SK-N-SH (cell line): ENCODE measurements around the gene MXI1.

Source experiments
- ELF1 ChIP-seq: IDR thresholded peaks from 2 replicates; pipeline ENCODE4 v1.4.0; 2012
- EP300 ChIP-seq, 2 experiments: IDR thresholded peaks; 2 replicates each; pipeline versions ENCODE4 v1.4.0 to v1.6.1; 2012; ENCODE audit warnings: borderline replicate concordance in 1 of 2, low read depth in 1 of 2, low read length in 1 of 2
- EZH2phosphoT487 ChIP-seq: fragments of 200-600 bp; sonication (generic); IDR thresholded peaks from 2 replicates; pipeline ENCODE4 v1.6.1; 2017; ENCODE audit warnings: low read depth, mixed run types, mild to moderate bottlenecking, antibody characterized with exemption, moderate library complexity, borderline replicate concordance
- FOXJ3 ChIP-seq: sonication (generic); formaldehyde crosslinking; IDR thresholded peaks from 2 replicates; pipeline ENCODE4 v1.5.1; 2020; ENCODE audit warnings: mild to moderate bottlenecking, missing genetic modification reagents
- GABPA ChIP-seq: IDR thresholded peaks from 2 replicates; pipeline ENCODE4 v1.4.0; 2012; ENCODE audit warnings: low read depth, mild to moderate bottlenecking
- GATA2 ChIP-seq: sonication (generic); formaldehyde crosslinking; IDR thresholded peaks from 2 replicates; pipeline ENCODE4 v1.5.0; 2020; ENCODE audit warnings: mild to moderate bottlenecking, missing genetic modification reagents
- POLR2AphosphoS5 ChIP-seq: IDR thresholded peaks from 2 replicates; pipeline ENCODE4 v1.6.1; 2012; ENCODE audit warnings: low read depth, low read length
- RAD21 ChIP-seq: IDR thresholded peaks from 2 replicates; pipeline ENCODE4 v1.6.1; 2012; ENCODE audit warnings: mild to moderate bottlenecking, low read length
- REST ChIP-seq: IDR thresholded peaks from 2 replicates; pipeline ENCODE4 v1.6.1; 2012; ENCODE audit warnings: mild to moderate bottlenecking, low read depth, low read length, moderate library complexity
- USF2 ChIP-seq: fragments of 150-350 bp; IDR thresholded peaks from 2 replicates; pipeline ENCODE4 v1.6.1; 2017; ENCODE audit warnings: antibody characterized with exemption, low read length, low read depth, borderline replicate concordance
- ZBTB33 ChIP-seq: IDR thresholded peaks from 2 replicates; pipeline ENCODE4 v1.4.0; 2012; ENCODE audit warnings: low read depth, borderline replicate concordance
- TF ChIP-seq, protein P1 (sequence below): fragments of 200-600 bp; sonication (generic); IDR thresholded peaks from 2 replicates; pipeline ENCODE4 v1.6.1; 2017; ENCODE audit warnings: antibody characterized with exemption, mild to moderate bottlenecking, moderate library complexity
- TF ChIP-seq, protein P2 (sequence below): IDR thresholded peaks from 2 replicates; pipeline ENCODE4 v1.4.0; 2012; ENCODE audit warnings: low read depth

DNA sequence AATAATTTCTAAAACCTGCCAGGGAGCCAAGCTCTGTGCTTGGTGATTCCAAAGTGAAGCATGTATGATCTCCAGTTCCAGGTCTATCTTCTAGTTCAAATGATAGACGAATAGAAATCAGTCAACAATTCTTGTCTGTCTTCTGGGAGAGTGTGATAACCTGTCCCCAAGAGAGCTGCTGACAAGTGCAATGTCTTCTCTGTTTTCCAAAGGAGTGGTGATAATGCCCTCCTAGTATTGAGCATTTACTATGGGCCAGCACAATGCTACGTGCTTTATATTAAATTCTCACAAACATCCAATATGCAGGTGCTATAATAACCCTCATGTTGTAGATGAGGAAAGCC lies 10.2 kb downstream of the MXI1 start:
- TF ChIP-seq, protein P1, sequence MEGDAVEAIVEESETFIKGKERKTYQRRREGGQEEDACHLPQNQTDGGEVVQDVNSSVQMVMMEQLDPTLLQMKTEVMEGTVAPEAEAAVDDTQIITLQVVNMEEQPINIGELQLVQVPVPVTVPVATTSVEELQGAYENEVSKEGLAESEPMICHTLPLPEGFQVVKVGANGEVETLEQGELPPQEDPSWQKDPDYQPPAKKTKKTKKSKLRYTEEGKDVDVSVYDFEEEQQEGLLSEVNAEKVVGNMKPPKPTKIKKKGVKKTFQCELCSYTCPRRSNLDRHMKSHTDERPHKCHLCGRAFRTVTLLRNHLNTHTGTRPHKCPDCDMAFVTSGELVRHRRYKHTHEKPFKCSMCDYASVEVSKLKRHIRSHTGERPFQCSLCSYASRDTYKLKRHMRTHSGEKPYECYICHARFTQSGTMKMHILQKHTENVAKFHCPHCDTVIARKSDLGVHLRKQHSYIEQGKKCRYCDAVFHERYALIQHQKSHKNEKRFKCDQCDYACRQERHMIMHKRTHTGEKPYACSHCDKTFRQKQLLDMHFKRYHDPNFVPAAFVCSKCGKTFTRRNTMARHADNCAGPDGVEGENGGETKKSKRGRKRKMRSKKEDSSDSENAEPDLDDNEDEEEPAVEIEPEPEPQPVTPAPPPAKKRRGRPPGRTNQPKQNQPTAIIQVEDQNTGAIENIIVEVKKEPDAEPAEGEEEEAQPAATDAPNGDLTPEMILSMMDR = no peak
- TF ChIP-seq POLR2AphosphoS5 (no peak), ELF1 (no peak), REST (no peak), ZBTB33 (no peak), FOXJ3 (CRISPR knock-in tag) (no peak), EP300 (IDR thresholded peaks at IDR 0.05; ENCODE audit: borderline replicate concordance in 1 of 2, low read depth in 1 of 2, low read length in 1 of 2) (no peak), GABPA (no peak), EZH2phosphoT487 (no peak), GATA2 (CRISPR knock-in tag) (no peak), RAD21 (no peak), USF2 (no peak)
- TF ChIP-seq, protein P2, sequence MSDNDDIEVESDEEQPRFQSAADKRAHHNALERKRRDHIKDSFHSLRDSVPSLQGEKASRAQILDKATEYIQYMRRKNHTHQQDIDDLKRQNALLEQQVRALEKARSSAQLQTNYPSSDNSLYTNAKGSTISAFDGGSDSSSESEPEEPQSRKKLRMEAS = no peak
